NCI-H2227 treated with DMSO at 0.1 percent for 48 hours (cell line): ENCODE measurements around the gene HLA-DOA.

Source experiments
- DNase-seq: peaks from one replicate; lab custom pipeline; 2025; lab: John Stamatoyannopoulos, UW

HLA-DOA gene

DNA sequence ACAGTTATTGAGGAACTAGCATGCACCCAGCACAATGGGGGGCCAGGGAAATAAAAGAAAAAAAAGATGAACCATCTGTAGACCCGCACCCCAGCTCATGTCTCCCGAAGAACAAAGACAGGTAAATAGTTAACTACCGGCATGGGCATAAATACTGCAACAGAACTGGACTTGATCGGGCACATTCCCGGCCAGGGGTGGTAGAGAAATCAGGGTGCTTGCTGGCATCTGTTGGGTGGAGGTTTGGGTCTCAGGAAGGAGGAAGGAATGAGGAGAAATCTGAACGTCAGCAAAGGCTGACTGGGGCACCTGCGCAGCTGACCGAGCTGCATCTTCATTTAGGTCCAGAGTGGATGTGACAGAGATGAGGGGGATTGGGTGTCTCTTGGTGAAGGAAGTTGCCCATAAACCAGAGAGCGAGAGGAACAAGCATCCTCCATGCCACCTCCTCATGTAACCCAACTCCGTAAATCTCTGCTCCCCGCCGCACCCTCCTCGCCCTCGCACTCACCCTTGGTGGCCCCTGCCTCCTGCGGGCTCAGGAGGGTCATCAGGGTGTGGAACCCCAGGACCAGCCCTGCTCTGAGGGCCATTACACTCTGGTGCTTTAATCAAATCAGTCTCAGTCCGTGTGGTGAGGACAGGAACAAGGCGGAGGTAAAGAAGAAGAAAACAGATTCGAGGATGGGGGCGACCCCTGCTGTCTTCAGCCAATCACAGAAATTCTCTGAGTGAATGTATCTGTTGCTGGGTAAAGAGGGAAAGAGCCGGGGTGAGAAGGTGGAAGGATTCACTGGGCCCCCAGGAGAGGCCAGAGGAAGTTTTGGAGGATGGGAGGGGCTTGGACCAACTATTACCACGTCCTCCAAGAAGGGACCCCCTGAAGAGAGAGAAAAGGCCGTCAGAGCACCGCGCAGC is at the start of gene HLA-DOA:
TSS of gene HLA-DOA (minus strand) at position 648 of the 918 bp plus-strand sequence.
- DNase-seq: peak; percentile 21

DNA sequence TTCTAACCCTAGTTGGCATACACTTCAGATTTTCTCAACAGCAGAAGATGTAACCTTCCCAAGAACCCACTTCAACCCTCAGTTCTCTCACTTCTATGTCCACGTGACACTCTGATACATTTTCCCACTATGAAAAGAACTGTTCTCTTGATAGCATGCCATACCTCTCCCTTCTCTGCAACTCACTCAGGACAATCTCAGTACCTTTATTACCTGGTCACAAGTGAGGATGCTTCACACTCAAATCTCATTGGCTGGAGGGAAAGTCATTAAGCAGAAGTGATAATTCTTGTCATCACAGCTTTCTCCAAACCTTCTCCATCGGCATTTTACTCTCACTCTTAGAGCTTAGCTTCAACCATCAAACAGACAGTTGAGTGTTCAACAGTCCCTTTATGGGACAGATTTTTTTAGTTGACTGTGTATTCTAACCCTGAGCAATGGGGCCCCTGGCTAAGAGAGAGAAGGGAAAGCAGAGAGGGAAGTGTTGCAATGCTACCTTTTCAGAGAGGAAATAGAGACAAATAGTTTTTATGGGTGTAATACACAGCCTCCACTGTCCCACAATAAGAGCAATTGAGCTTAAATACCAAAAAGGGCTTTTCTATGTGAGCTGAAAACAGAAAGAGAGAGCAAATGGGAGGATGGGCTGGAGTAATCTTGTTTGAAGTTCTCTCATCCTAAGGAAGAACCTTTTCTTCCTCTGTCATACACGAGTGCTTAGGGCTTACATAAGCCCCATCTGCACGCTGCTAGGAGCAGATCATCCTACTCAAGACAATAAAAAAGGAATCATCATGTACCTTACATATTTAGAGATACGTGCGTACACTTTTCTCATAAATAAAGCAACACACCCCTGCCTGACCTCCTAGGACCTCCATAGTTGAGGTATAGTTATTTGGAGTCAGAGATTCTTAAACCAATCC is 48.1 kb upstream of the HLA-DOA start:
- no peak for DNase-seq

DNA sequence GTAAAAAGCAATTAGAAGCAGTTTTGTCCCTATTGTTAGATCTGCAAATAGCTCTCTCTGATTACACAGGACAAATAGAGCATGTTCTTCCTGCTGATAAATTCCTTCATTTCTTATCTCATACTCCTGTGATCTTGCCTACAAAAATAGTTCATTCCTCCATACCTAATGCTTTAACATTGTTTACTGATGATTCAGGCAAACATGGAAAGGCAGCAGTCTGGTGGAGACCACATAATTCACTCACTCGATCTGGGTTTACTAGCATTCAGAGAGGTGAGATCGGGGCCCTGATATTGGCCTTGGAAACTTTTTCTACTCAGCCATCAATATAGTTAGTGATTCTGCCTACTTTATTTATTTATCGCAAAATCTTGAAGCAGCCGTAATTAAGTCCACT is 43.8 kb upstream of the HLA-DOA start:
- no peak for DNase-seq

GRCh38 chr6:33052627-33053026 is 43.2 kb upstream of the HLA-DOA start:
- DNase-seq: no peak

DNA sequence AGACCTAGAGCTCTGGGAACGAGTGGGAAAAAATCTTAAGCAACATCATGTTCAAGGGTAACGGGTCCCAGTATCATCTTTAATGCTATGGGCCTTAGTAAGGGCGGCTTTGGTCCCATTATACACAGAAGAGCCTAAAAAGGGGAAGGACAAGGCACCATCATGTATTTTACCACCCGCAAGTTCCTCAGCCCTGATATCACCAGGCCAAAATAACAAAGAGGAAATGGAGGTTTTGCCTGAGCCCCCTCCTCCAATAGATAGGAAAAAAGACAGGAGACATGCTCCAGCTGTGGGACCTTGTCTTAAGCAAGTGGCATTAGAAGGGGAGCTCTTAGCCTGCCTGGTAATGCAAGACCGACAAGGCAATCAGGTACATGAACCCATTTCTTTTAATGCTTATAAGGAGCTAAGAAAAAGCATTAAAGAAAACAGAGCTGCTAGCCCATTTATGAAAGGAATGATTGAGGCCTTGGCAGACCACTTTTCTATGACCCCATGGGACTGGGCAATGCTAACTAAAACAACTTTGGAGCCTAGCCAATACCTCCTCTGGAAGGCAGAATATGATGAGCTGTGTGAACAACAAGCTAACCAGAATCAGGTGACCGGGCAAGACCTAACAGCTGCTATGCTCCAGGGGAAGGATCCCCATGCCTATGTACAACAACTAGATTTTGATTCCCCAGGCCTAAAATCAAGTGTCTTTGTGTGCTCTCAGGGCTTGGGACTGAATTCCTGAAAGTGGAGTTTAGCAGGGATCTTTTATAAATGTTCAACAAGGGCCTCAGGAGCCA is 40.8 kb upstream of the HLA-DOA start:
- DNase-seq: no peak

- DNase-seq: no peak
These were observed 40.1 kb upstream of the HLA-DOA start for GRCh38 chr6:33049323-33050013.

GRCh38 chr6:33040157-33040556 is 30.8 kb upstream of the HLA-DOA start:
- no peak for DNase-seq

DNA sequence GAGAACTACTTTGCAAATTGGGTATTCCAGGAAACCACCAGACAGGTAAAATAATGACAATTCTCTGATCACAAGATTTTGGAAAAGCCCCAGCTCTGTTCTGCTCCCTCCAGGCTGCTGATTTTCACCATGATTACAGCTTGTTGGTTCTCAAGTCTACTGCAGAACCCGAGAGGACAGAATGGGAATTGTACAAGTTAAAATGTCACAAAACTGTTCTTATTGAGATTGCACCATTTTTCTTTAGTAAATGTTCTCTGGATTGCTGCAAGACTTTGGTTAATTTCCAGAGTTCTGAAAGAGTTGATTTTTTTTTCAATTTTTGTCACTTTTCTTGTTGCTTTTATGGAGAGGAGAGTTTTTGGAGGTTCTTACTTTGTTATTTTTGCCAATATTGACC is 27.1 kb upstream of the HLA-DOA start:
- DNase-seq: no peak

DNA sequence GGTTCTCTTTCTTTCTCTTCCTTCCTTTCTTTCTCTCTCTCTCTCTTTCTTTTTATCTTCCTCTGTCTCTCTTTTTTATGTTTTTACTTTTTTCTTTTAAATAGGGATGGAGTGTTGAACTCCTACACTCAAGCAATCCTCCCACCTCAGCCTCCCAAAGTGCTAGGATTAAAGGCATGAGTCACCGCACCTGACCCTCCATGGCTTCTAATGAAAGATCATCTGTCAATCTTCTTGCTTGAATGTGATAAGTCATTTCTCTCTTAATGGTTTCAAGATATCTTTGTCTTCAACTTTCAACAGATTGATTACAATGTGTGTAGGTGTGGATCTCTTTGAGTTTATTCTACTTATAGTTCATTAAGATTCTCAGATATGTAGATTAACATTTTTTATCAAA is 25.2 kb upstream of the HLA-DOA start:
- DNase-seq: no peak

DNA sequence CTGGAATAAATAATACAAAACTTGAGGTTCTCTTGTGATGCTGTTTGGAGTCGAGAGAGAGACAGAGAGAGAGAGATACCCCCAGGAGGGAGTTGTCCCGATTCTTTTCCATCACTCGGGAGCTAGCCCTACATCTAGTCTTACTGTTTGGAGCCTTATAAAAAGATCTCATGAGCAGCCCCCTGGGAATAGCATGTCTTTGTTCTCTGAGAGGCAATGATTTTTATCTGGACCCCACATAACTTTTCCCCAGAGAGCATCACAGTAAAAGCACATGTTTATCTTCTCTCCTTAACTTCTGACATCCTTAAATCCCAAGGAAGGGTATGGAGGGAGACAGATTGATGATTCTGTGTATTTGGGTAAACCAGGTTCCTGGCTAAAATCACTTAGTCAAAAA is 20.9 kb upstream of the HLA-DOA start:
- DNase-seq: no peak

DNA sequence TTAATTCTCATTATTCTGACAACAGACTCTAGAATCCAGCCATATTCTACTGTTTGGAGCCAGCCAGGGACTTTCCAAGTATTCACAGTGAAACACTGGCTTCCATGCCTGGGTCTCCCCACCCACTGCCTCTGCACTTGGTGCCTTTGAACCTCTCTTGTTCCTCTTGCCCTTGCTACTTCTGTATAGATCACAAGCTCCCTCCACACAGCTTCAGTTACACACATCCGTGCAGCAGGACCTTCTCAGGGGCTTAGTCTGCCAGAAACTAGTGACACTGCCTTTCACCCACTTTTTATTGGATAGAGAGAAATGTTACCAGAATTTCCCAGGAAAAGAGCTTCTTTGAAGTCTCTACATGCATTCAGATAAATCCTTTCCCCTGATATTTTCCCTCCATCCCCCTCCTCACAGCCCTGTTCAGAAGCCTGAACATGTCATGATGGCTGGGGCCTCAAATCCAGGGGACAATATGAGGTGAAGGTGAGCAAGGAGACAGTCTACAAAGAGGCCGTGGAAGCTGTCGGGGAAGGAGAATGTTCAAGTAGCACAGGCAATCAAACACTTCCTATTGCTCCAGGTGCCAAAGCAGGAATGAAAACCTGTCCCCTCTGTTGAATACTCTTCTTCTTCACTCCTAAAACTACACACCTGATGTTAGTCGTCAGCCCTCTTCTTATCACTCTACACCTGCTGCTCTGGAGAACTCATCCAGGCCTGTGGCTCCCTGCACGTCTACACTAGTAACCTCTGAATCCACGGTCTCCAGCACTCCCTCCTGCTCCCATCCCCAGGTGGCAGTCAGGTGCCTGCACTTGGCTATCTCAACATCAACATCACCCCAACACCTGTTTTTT is 20.2 kb upstream of the HLA-DOA start:
- DNase-seq: no peak

DNA sequence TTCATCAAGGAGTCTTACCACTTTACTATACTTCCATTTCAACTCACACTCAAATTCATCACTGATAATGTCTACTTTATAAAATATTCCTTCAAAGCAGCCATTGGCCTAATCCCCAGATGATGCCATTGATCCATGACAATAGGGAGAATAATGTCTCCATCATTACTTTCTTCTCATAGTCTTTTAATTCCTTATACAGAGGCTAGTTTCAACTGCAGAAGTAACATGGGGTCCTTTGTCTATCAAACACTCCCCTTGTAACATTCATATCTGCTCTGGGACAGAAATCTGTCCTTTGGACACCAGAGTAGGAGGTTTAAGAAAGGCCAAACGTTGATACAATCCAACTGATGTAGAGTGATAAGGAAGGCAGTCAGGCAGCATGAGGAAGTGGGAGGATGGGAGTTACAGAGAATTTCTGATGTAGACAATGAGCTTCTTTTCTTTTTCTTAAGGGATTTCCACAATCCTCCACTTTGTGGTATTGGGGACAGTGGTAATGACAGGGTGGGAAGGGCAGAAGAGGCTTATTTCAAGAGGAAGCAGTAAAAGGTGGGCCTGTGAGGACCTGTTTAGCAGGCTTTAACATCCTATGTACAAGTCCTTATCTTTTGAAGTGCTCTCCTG is 18.9 kb upstream of the HLA-DOA start:
- no peak for DNase-seq

- no peak for DNase-seq
These were observed 15.1 kb upstream of the HLA-DOA start for GRCh38 chr6:33024521-33024920.

GRCh38 chr6:33023536-33023935 is 14.1 kb upstream of the HLA-DOA start:
- DNase-seq: no peak

DNA sequence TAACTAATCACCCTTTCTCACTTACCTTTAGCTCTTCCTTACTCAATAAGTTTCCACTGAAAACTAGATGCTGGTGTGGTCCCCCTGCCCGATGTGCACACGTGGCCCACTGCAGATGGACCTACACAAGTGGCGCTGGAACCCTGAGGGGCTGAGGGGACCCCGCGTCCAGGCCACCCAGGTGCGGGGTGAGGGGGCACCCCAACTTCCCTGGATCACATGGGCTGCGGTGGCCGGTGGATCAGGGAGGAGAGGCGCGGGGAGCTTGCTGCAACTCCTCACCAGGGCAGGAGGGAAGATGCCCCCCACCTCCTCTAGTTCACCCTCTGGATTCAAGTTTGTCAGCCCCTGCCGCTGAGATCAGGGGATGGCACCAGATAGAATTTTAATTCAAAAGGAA is 12.5 kb upstream of the HLA-DOA start:
- DNase-seq: no peak

- DNase-seq: no peak
These were observed 10.0 kb upstream of the HLA-DOA start for GRCh38 chr6:33019372-33019771.

DNA sequence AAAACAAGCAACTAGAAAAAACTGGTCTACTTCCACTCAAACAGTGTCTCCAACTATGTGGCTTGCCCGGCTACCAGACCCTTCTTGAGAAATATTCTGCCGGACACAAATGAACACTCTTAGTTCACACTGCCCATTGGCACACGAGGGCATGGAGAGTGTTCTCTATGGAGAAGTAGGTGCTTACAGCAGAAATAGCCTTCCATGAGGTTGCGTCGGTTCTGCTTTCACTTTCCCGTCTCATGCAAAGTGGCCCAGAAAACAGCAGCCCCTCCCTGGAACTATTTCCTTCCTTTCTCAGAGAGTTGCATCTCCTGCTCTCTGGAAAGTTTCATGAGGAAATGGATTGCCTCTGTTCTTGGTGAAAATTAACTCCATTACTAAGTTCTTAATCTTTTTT is 9.5 kb upstream of the HLA-DOA start:
- DNase-seq: no peak

GRCh38 chr6:33018418-33018817 is 9.0 kb upstream of the HLA-DOA start:
- no peak for DNase-seq

GRCh38 chr6:33017694-33018353 is 8.4 kb upstream of the HLA-DOA start:
- no peak for DNase-seq
